SU-DHL-6 (cell line): Measurements from ENCODE around the gene CHERP.

Experiments
- CTCF ChIP-seq: fragments of 200-600 bp; sonication (generic); IDR thresholded peaks from one replicate; pipeline ENCODE4 v1.5.1; 2017; ENCODE audit warnings: antibody characterized with exemption, mild to moderate bottlenecking, low read length, moderate library complexity; ENCODE audit not compliant: insufficient read depth, poor library complexity, severe bottlenecking
- EZH2phosphoT487 ChIP-seq: fragments of 200-600 bp; sonication (generic), shearing (Covaris generic); conservative IDR thresholded peaks from 2 replicates; pipeline ENCODE4 v1.6.1; 2018; ENCODE audit warnings: mild to moderate bottlenecking, antibody characterized with exemption, low read length, moderate library complexity, mixed read lengths

- TF ChIP-seq EZH2phosphoT487 (no peak), CTCF (no peak)
Measured at GRCh38 chr19:16536130-16536529, 6.1 kb downstream of the CHERP start.
